ENCODE measurements around the gene DISC1. TPM values are rescaled to one million over a fixed set of nuclear protein-coding genes. Genes with fewer than 3 reads are reported as not detected.

The DISC1 gene
- polyA plus RNA-seq, 3 donors, result 5.5 to 14.7 (median 5.8) TPM

DNA sequence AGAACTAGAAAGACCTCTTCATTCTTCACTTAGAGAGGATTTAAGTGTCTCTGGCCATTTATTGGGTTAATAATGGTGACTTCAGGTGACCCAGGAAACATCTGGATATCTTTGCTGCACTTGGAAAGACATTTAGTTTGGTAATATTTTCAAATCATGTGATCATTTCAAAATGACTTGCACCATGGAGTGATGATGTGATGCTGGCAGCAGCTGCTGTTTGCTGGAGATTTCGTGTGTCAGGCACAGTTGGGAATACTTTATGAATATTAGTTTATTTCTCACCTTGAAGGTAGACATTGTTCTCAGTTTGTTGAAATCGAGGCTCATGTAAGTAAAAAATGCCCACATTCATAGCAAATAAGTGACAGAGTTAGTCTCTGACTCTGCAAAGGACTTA, 236.0 kb downstream of the DISC1 start:
- Histone ChIP-seq H3K36me3 (replicated peaks in 1 of 2; ENCODE audit: control insufficient read depth in 1 of 2, insufficient read depth in 2 of 2, low read length in 2 of 2) (peaks cover 0 to 21% of the 10 kb centered on the region in 2 donors), H3K4me1 (ENCODE audit: control insufficient read depth in 1 of 2, insufficient read depth in 2 of 2, low read length in 2 of 2) (peaks cover 0 to 7% of the 10 kb centered on the region in 2 donors), H3K9me3 (replicated peaks in 1 of 2; ENCODE audit: control insufficient read depth in 1 of 2, insufficient read depth in 1 of 2, low read length in 2 of 2) (no peaks in the 10 kb centered on the region), H3K4me3 (replicated peaks in 1 of 3; ENCODE audit: low read depth in 2 of 3, low read length in 3 of 3) (no peak overlapping the region), H4K20me1 (ENCODE audit: insufficient read depth, low read length) (peaks cover 32% of the 10 kb centered on the region), H3K4me2 (replicated peaks; ENCODE audit: extremely low read depth, low read length, poor library complexity, severe bottlenecking) (no peak overlapping the region), H2AFZ (ENCODE audit: insufficient read depth, low read depth, low read length, poor library complexity, severe bottlenecking) (no peak overlapping the region), H3K27me3 (ENCODE audit: control insufficient read depth in 2 of 2, insufficient read depth in 2 of 2, low read length in 2 of 2) (no peaks in the 10 kb centered on the region), H3K79me2 (ENCODE audit: insufficient read depth, low read length) (no peaks in the 10 kb centered on the region), H3K27ac (ENCODE audit: low read depth in 1 of 2, low read length in 2 of 2) (no peak overlapping the region), H3K9ac (ENCODE audit: insufficient read depth, low read length, poor library complexity, severe bottlenecking) (no peak overlapping the region)
- Mint-ChIP-seq H3K4me1 (peaks cover 19% of the 10 kb centered on the region), H3K27me3 (ENCODE audit: low read depth in 3 of 3) (no peaks in the 10 kb centered on the region), H3K4me3 (no peak overlapping the region), H3K27ac (no peak overlapping the region), H3K36me3 (peaks cover 14 to 25% of the 10 kb centered on the region in 2 donors), H3K9me3 (no peaks in the 10 kb centered on the region)
- DNase-seq, result no peak
- intact Hi-C loops (cut with micrococcal nuclease), result no loop called here
- no peak for TF ChIP-seq CTCF (IDR thresholded peaks at IDR 0.05)
- WGBS (ENCODE audit: insufficient coverage), result no CpG with 5 or more reads among the region's 2 CpGs

DNA sequence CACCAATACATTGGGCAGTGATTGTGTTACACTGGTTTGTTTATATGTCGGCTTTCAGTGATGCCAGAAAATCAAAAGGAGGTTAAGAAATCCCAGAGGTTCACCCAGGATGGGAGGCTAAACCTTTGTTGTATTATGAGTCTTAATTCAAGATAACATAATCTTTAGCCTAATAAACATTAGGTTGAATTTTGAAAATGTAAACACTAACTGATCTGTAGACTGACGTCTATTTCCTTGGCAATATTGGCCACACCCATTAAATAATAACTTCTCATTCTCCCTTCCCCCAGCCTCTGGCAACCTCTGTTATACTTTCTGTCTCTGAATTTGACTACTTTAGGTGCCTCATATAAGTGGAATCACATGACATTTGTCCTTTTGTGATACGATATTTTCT, 238.7 kb downstream of the DISC1 start:
- Mint-ChIP-seq H3K27me3 (ENCODE audit: low read depth in 3 of 3) (no peaks in the 10 kb centered on the region), H3K36me3 (peaks cover 6 to 21% of the 10 kb centered on the region in 2 donors), H3K27ac (peak overlapping the region in 3 of 7 donors; percentile 13 to 78 (median 61)), H3K4me1 (peaks cover 37% of the 10 kb centered on the region), H3K9me3 (no peaks in the 10 kb centered on the region), H3K4me3 (no peak overlapping the region)
- Histone ChIP-seq H3K79me2 (ENCODE audit: insufficient read depth, low read length) (peaks cover 7% of the 10 kb centered on the region), H3K4me1 (ENCODE audit: control insufficient read depth in 1 of 2, insufficient read depth in 2 of 2, low read length in 2 of 2) (peaks cover 14 to 17% of the 10 kb centered on the region in 2 donors), H4K20me1 (ENCODE audit: insufficient read depth, low read length) (peaks cover 37% of the 10 kb centered on the region), H3K27ac (ENCODE audit: low read depth in 1 of 2, low read length in 2 of 2) (peak overlapping the region in 1 of 2 donors; percentile 58), H3K9ac (ENCODE audit: insufficient read depth, low read length, poor library complexity, severe bottlenecking) (no peak overlapping the region), H3K4me3 (replicated peaks in 1 of 3; ENCODE audit: low read depth in 2 of 3, low read length in 3 of 3) (no peak overlapping the region), H3K4me2 (replicated peaks; ENCODE audit: extremely low read depth, low read length, poor library complexity, severe bottlenecking) (no peak overlapping the region), H3K9me3 (replicated peaks in 1 of 2; ENCODE audit: control insufficient read depth in 1 of 2, insufficient read depth in 1 of 2, low read length in 2 of 2) (no peaks in the 10 kb centered on the region), H2AFZ (ENCODE audit: insufficient read depth, low read depth, low read length, poor library complexity, severe bottlenecking) (no peak overlapping the region), H3K27me3 (ENCODE audit: control insufficient read depth in 2 of 2, insufficient read depth in 2 of 2, low read length in 2 of 2) (no peaks in the 10 kb centered on the region), H3K36me3 (replicated peaks in 1 of 2; ENCODE audit: control insufficient read depth in 1 of 2, insufficient read depth in 2 of 2, low read length in 2 of 2) (peaks cover 0 to 13% of the 10 kb centered on the region in 2 donors)
- WGBS (ENCODE audit: insufficient coverage), result no CpG with 5 or more reads among the region's 3 CpGs
- intact Hi-C loops (cut with micrococcal nuclease), result no loop called here
- no peak for DNase-seq
- no peak for TF ChIP-seq CTCF (IDR thresholded peaks at IDR 0.05)

All from CD14-positive monocyte (primary cell).